Measurements from ENCODE around the gene GPANK1.
"Not testable (repeated sequence)": the region's sequence is repeated elsewhere in the genome, so short reads cannot be mapped to it uniquely, and the experiment has no call there.

Gene GPANK1

DNA sequence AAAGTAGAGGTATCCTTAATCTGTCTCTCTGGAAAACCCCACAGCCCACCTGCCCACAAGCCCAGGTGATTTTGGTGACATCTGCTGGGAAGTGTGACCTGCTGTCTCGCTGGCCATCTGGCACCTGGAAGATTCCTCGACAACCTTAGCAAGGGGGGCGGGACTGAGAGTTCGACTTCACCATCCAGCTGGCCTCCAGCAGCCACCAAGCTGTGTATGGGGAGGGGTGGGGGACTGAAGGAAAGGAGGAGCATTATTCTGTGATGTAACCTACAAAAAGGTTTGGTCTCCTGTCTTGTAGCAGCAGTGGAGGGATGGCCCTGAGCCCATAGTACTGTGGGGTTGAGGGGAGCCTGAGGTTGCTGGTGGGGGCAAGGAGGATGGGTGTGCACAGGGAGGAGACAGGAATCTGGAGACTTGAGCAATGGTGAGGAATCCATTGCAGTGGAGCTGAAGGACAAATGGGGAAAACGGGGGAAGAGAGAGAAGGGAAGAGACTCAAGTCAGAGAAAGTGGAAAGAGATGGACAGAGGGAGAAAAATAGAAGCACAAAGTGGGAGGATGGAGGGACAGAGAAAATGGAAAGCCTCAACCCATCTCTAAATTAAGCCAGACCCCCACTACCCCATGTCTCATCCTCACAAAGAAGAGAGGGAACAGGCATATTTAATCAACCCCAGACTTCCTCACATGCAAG lies 45.9 kb upstream of the GPANK1 start:
- Mint-ChIP-seq H3K36me3 (ENCODE audit: low read depth) (no peaks in the 10 kb centered on the region), H3K27ac (no peak overlapping the region), H3K27me3 (ENCODE audit: low read depth) (peaks cover 8% of the 10 kb centered on the region), H3K9me3 (no peaks in the 10 kb centered on the region), H3K4me3 (no peak overlapping the region), H3K4me1 (peaks cover 34% of the 10 kb centered on the region)
- TF ChIP-seq, protein P1, sequence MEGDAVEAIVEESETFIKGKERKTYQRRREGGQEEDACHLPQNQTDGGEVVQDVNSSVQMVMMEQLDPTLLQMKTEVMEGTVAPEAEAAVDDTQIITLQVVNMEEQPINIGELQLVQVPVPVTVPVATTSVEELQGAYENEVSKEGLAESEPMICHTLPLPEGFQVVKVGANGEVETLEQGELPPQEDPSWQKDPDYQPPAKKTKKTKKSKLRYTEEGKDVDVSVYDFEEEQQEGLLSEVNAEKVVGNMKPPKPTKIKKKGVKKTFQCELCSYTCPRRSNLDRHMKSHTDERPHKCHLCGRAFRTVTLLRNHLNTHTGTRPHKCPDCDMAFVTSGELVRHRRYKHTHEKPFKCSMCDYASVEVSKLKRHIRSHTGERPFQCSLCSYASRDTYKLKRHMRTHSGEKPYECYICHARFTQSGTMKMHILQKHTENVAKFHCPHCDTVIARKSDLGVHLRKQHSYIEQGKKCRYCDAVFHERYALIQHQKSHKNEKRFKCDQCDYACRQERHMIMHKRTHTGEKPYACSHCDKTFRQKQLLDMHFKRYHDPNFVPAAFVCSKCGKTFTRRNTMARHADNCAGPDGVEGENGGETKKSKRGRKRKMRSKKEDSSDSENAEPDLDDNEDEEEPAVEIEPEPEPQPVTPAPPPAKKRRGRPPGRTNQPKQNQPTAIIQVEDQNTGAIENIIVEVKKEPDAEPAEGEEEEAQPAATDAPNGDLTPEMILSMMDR (IDR thresholded peaks at IDR 0.05; ENCODE audit: unreplicated experiment in 3 of 3), result no peak

GRCh38 chr6:31709157-31709556 lies 44.4 kb upstream of the GPANK1 start:
- not testable (repeated sequence) for H3K27ac Mint-ChIP-seq; H3K27me3 Mint-ChIP-seq (ENCODE audit: low read depth); H3K4me3 Mint-ChIP-seq; H3K36me3 Mint-ChIP-seq (ENCODE audit: low read depth); H3K9me3 Mint-ChIP-seq
- H3K4me1 Mint-ChIP-seq, result peaks cover 22% of the 10 kb centered on the region

DNA sequence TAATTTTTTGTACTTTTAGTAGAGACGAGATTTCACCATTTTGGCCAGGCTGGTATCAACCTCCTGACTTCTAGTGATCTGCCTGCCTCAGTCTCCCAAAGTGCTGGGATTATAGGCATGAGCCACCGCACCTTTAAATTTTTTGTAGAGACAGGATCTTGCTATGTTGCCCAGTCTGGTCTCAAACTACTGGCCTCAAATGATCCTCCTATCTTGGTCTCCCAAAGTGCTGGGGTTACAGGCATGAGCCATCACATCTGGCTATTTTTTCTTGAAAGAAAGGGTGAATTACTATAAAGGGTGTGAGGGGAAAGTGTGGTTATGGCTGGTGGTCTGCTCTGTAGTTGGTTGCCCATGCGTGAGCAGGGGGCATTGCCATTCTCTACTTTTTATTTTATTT lies 43.4 kb upstream of the GPANK1 start:
- H3K4me1 Mint-ChIP-seq, result peaks cover 18% of the 10 kb centered on the region
- no peaks in the 10 kb centered on the region for H3K36me3 Mint-ChIP-seq (ENCODE audit: low read depth)
- TF ChIP-seq, protein P1 (IDR thresholded peaks at IDR 0.05; ENCODE audit: unreplicated experiment in 3 of 3), result no peak
- peaks cover 8% of the 10 kb centered on the region for H3K27me3 Mint-ChIP-seq (ENCODE audit: low read depth)
- no peak overlapping the region for H3K27ac Mint-ChIP-seq
- H3K4me3 Mint-ChIP-seq, result no peak overlapping the region
- H3K9me3 Mint-ChIP-seq, result no peaks in the 10 kb centered on the region

DNA sequence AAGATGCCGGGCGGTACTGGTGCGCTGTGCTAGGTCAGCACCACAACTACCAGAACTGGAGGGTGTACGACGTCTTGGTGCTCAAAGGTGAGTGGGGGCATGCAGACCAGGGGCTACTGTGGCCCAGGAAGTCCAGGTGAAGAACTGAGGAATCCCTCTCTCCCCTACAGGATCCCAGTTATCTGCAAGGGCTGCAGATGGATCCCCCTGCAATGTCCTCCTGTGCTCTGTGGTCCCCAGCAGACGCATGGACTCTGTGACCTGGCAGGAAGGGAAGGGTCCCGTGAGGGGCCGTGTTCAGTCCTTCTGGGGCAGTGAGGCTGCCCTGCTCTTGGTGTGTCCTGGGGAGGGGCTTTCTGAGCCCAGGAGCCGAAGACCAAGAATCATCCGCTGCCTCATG lies 42.9 kb upstream of the GPANK1 start:
- TF ChIP-seq, protein P1 (IDR thresholded peaks at IDR 0.05; ENCODE audit: unreplicated experiment in 3 of 3), result no peak
- H3K36me3 Mint-ChIP-seq (ENCODE audit: low read depth), result no peaks in the 10 kb centered on the region
- peaks cover 7% of the 10 kb centered on the region for H3K27me3 Mint-ChIP-seq (ENCODE audit: low read depth)
- H3K4me1 Mint-ChIP-seq, result peaks cover 15% of the 10 kb centered on the region
- no peak overlapping the region for H3K27ac Mint-ChIP-seq
- no peak overlapping the region for H3K4me3 Mint-ChIP-seq
- H3K9me3 Mint-ChIP-seq, result no peaks in the 10 kb centered on the region

DNA sequence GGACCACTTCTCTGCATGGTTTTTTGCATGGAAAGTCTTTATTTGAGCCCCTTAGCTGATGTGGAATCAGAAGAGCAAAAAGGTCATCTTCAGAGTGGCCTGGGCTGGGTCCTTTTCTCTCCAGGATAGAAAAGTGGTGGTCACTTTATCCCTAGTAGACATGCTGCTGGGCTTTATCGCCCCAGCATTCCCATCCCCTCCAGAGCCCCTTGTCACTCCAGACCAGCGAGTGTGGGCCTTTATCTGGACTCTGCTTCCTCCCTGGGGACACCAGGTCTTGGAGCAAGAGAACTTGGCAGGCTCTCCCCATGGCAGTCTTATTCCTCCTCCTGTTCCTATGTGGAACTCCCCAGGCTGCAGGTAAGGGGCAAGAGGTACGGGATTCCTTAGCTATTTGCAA lies 41.8 kb upstream of the GPANK1 start, which contains the start of gene LY6G6F:
LY6G6F (plus strand) TSS at position 268 of the 400 bp plus-strand sequence; CDS start at position 309, 41 bp downstream.
- no peaks in the 10 kb centered on the region for H3K9me3 Mint-ChIP-seq
- H3K4me1 Mint-ChIP-seq, result peaks cover 8% of the 10 kb centered on the region
- no peaks in the 10 kb centered on the region for H3K36me3 Mint-ChIP-seq (ENCODE audit: low read depth)
- TF ChIP-seq, protein P1 (IDR thresholded peaks at IDR 0.05; ENCODE audit: unreplicated experiment in 3 of 3), result no peak
- peak within 1 kb of the TSS in 2 of 3 experiments; percentile 56 to 61 for H3K4me3 Mint-ChIP-seq
- H3K27ac Mint-ChIP-seq, result no peak within 1 kb of the TSS
- peaks cover 3% of the 10 kb centered on the region for H3K27me3 Mint-ChIP-seq (ENCODE audit: low read depth)

- H3K36me3 Mint-ChIP-seq (ENCODE audit: low read depth), result peaks cover 4% of the 10 kb centered on the region
Observed at GRCh38 chr6:31705931-31706330, 41.1 kb upstream of the GPANK1 start.

More at GRCh38 chr6:31705931-31706330, 41.1 kb upstream of the GPANK1 start:
- Mint-ChIP-seq H3K4me3 (peak overlapping the region in 1 of 3 experiments; percentile 5), H3K27me3 (ENCODE audit: low read depth) (peaks cover 3% of the 10 kb centered on the region), H3K27ac (no peak overlapping the region), H3K9me3 (no peaks in the 10 kb centered on the region), H3K4me1 (peaks cover 14% of the 10 kb centered on the region)
- TF ChIP-seq, protein P1 (IDR thresholded peaks at IDR 0.05; ENCODE audit: unreplicated experiment in 3 of 3), result no peak

All from nephron (organoid).